ENCODE measurements around the gene PCDH9. TPM values are rescaled to one million over a fixed set of nuclear protein-coding genes. Genes with fewer than 3 reads are reported as not detected.
"Not testable (repeated sequence)": the region's sequence is repeated elsewhere in the genome, so short reads cannot be mapped to it uniquely, and the experiment has no call there.

Gene PCDH9
- total RNA-seq, 1 donor from 2014 or later = 37.7 TPM

GRCh38 chr13:66663711-66664110 lies 566.4 kb downstream of the PCDH9 start:
- ATAC-seq (no peak), DNase-seq (ENCODE audit: low spot score) (no peak)
- intact Hi-C loops (cut with DNase I) = no loop called here

GRCh38 chr13:66663206-66663605 lies 566.9 kb downstream of the PCDH9 start:
- intact Hi-C loops (cut with DNase I) = no loop called here
- ATAC-seq = no peak
- no peak for DNase-seq (ENCODE audit: low spot score)

- intact Hi-C loops (cut with DNase I) = no loop called here
- ATAC-seq = no peak
- DNase-seq (ENCODE audit: low spot score) = no peak
Measured at GRCh38 chr13:66661336-66661735, 568.8 kb downstream of the PCDH9 start.

- DNase-seq (ENCODE audit: low spot score) (no peak), ATAC-seq (no peak)
- intact Hi-C loops (cut with DNase I) = no loop called here
Measured at GRCh38 chr13:66660468-66660813, 569.7 kb downstream of the PCDH9 start.

- ATAC-seq = no peak
- intact Hi-C loops (cut with DNase I) = no loop called here
- DNase-seq (ENCODE audit: low spot score) = no peak
Measured at GRCh38 chr13:66659701-66660467, 570.3 kb downstream of the PCDH9 start.

GRCh38 chr13:66659286-66659685 lies 570.9 kb downstream of the PCDH9 start:
- ATAC-seq = no peak
- intact Hi-C loops (cut with DNase I) = no loop called here
- no peak for DNase-seq (ENCODE audit: low spot score)

GRCh38 chr13:66657165-66657881 lies 572.8 kb downstream of the PCDH9 start:
- ATAC-seq = no peak
- DNase-seq (ENCODE audit: low spot score) = no peak

GRCh38 chr13:66655847-66656454 lies 574.2 kb downstream of the PCDH9 start:
- DNase-seq (ENCODE audit: low spot score) = no peak
- no peak for ATAC-seq
- intact Hi-C loops (cut with DNase I) = no loop called here

More at GRCh38 chr13:66657165-66657881, 572.8 kb downstream of the PCDH9 start:
- intact Hi-C loops (cut with DNase I) = no loop called here

GRCh38 chr13:66644855-66645460 lies 585.2 kb downstream of the PCDH9 start:
- DNase-seq (ENCODE audit: low spot score) (no peak), ATAC-seq (no peak)
- intact Hi-C loops (cut with DNase I) = no loop called here

- DNase-seq (ENCODE audit: low spot score) (no peak), ATAC-seq (no peak)
- intact Hi-C loops (cut with DNase I) = no loop called here
Measured at GRCh38 chr13:66640231-66640630, 589.9 kb downstream of the PCDH9 start.

- no peak for ATAC-seq
- DNase-seq (ENCODE audit: low spot score) = no peak
- intact Hi-C loops (cut with DNase I) = no loop called here
Measured at GRCh38 chr13:66639044-66639443, 591.1 kb downstream of the PCDH9 start.

- DNase-seq (ENCODE audit: low spot score) (no peak), ATAC-seq (no peak)
- intact Hi-C loops (cut with DNase I) = no loop called here
Measured at GRCh38 chr13:66635526-66635925, 594.6 kb downstream of the PCDH9 start.

GRCh38 chr13:66634384-66634783 lies 595.8 kb downstream of the PCDH9 start:
- DNase-seq (ENCODE audit: low spot score) (no peak), ATAC-seq (no peak)
- intact Hi-C loops (cut with DNase I) = no loop called here

GRCh38 chr13:66627512-66627911 lies 602.6 kb downstream of the PCDH9 start:
- intact Hi-C loops (cut with DNase I) = no loop called here
- ATAC-seq = no peak
- no peak for DNase-seq (ENCODE audit: low spot score)

GRCh38 chr13:66624302-66624701 lies 605.8 kb downstream of the PCDH9 start:
- intact Hi-C loops (cut with DNase I) = no loop called here
- no peak for ATAC-seq
- no peak for DNase-seq (ENCODE audit: low spot score)

- DNase-seq (ENCODE audit: low spot score) (no peak), ATAC-seq (no peak)
Measured at GRCh38 chr13:66623129-66623820, 606.9 kb downstream of the PCDH9 start.

GRCh38 chr13:66621906-66622447 lies 608.2 kb downstream of the PCDH9 start:
- intact Hi-C loops (cut with DNase I); ATAC-seq; DNase-seq (ENCODE audit: low spot score): not testable (repeated sequence)

More at GRCh38 chr13:66623129-66623820, 606.9 kb downstream of the PCDH9 start:
- intact Hi-C loops (cut with DNase I) = no loop called here

- no peak for ATAC-seq
- intact Hi-C loops (cut with DNase I) = no loop called here
- no peak for DNase-seq (ENCODE audit: low spot score)
Measured at GRCh38 chr13:66618702-66619101, 611.4 kb downstream of the PCDH9 start.

- ATAC-seq = no peak
- DNase-seq (ENCODE audit: low spot score) = no peak
- intact Hi-C loops (cut with DNase I) = no loop called here
Measured at GRCh38 chr13:66617786-66618185, 612.4 kb downstream of the PCDH9 start.

Measured in sciatic nerve (tissue), 2 donors.